Keratinocyte (primary cell): ENCODE results near the gene LUC7L3. TPM values are rescaled to one million over a fixed set of nuclear protein-coding genes. Genes with fewer than 3 reads are reported as not detected.

ENCODE experiments used
- DNase-seq: peaks from one replicate; pipeline ENCODE4 v3.0.0-alpha.2; 2011; ENCODE audit warnings: low read depth, missing footprints, low spot score
- FAIRE-seq: peaks from 2 replicates; lab custom pipeline; 2011; peaks lifted over from hg19 to GRCh38; lab: Jason Lieb, UNC
- H2AFZ ChIP-seq: 2 replicates; pipeline ENCODE4 v1.6.0; 2012; ENCODE audit warnings: low read length, control low read depth, inconsistent platforms; ENCODE audit not compliant: control insufficient read depth
- H3K27ac ChIP-seq: 2 replicates; pipeline ENCODE4 v1.5.1; 2011; ENCODE audit warnings: low read length; ENCODE audit not compliant: control insufficient read depth, insufficient read depth
- H3K27me3 ChIP-seq: 3 replicates; pipeline ENCODE4 v1.6.0; 2011; ENCODE audit warnings: low read length; ENCODE audit not compliant: control insufficient read depth, insufficient read depth; ENCODE audit errors: extremely low read depth
- H3K36me3 ChIP-seq, 2 experiments: 2 replicates in 1 of 2; 3 replicates in 1 of 2; pipeline ENCODE4 v1.5.1; 2011; ENCODE audit warnings: low read length in 2 of 2, mild to moderate bottlenecking in 1 of 2; ENCODE audit not compliant: control insufficient read depth in 2 of 2, insufficient read depth in 2 of 2; ENCODE audit errors: extremely low read depth in 1 of 2
- H3K4me1 ChIP-seq: 3 replicates; pipeline ENCODE4 v1.5.1; 2011; ENCODE audit warnings: low read length; ENCODE audit not compliant: control insufficient read depth, insufficient read depth; ENCODE audit errors: extremely low read depth
- H3K4me2 ChIP-seq: 3 replicates; pipeline ENCODE4 v1.6.0; 2011; ENCODE audit warnings: low read depth, low read length; ENCODE audit not compliant: control insufficient read depth, insufficient read depth; ENCODE audit errors: extremely low read depth
- H3K4me3 ChIP-seq, 3 experiments: fragments of 200-600 bp in 1 of 3; sonication (generic) in 1 of 3; 2 replicates in 2 of 3; 3 replicates in 1 of 3; pipeline ENCODE4 v1.5.1; 2011 to 2016; ENCODE audit warnings: low read length in 3 of 3, mild to moderate bottlenecking in 3 of 3, control low read depth in 2 of 3, inconsistent platforms in 1 of 3, low read depth in 1 of 3, mixed read lengths in 1 of 3, mixed run types in 1 of 3, moderate library complexity in 1 of 3; ENCODE audit not compliant: control insufficient read depth in 2 of 3, insufficient read depth in 2 of 3; ENCODE audit errors: extremely low read depth in 1 of 3
- H3K79me2 ChIP-seq: 2 replicates; pipeline ENCODE4 v1.6.0; 2012; ENCODE audit warnings: low read length; ENCODE audit not compliant: control insufficient read depth, insufficient read depth
- H3K9ac ChIP-seq: 3 replicates; pipeline ENCODE4 v1.6.0; 2011; ENCODE audit warnings: low read length; ENCODE audit not compliant: control insufficient read depth, insufficient read depth; ENCODE audit errors: extremely low read depth
- H3K9me1 ChIP-seq: 3 replicates; pipeline ENCODE4 v1.6.0; 2011; ENCODE audit warnings: low read length; ENCODE audit not compliant: control insufficient read depth, insufficient read depth; ENCODE audit errors: extremely low read depth
- H3K9me3 ChIP-seq: 2 replicates; pipeline ENCODE4 v1.5.1; 2012; ENCODE audit warnings: low read depth, low read length; ENCODE audit not compliant: control insufficient read depth
- H4K20me1 ChIP-seq: 3 replicates; pipeline ENCODE4 v1.6.0; 2011; ENCODE audit warnings: low read length; ENCODE audit not compliant: control insufficient read depth, insufficient read depth; ENCODE audit errors: extremely low read depth
- CTCF ChIP-seq, 3 experiments: IDR thresholded peaks in 1 of 3; conservative IDR thresholded peaks in 1 of 3; optimal IDR thresholded peaks in 1 of 3; 2 replicates in 2 of 3; 3 replicates in 1 of 3; pipeline versions ENCODE3 to v1.5.1; 2011; ENCODE audit warnings: low read length in 3 of 3, mild to moderate bottlenecking in 3 of 3, moderate library complexity in 2 of 3, control low read depth in 1 of 3, inconsistent platforms in 1 of 3; ENCODE audit not compliant: insufficient read depth in 2 of 3; ENCODE audit errors: extremely low read depth in 1 of 3
- EZH2 ChIP-seq: IDR thresholded peaks from one replicate; pipeline ENCODE4 v1.6.1; 2012; ENCODE audit warnings: inconsistent platforms, mild to moderate bottlenecking, low read length, moderate library complexity
- dilution Hi-C: fragments of 300-500 bp; cut with MboI; formaldehyde crosslinking; loops from one replicate; pipeline ENCODE4 v1.7.0; 2020; ENCODE audit warnings: low sequenced_read_pairs; ENCODE audit not compliant: extremely low pct_ligation_motif_present
- polyA plus RNA-seq, 5 experiments: library from polyadenylated mRNA; depleted of rRNA in 3 of 5; stranded (reverse) in 3 of 5; stranded (forward) in 1 of 5; unstranded in 1 of 5; fragments of >200 nt; gene quantifications; 1 replicate in 1 of 5; 2 replicates in 3 of 5; 3 replicates in 1 of 5; pipeline versions ENCODE4 v1.2.1 to v1.2.3, GENCODE V29; 2011 to 2012; ENCODE audit warnings: missing spikeins in 2 of 5, low read depth in 1 of 5, low replicate concordance in 1 of 5

Gene LUC7L3
- polyA plus RNA-seq, 1 donor (not counting 4 experiments of a cell fraction or from before 2014, with no cell fraction given): 92.4 TPM

- Histone ChIP-seq H3K27me3 (no peaks in the 10 kb centered on the region), H3K9me3 (no peaks in the 10 kb centered on the region), H3K27ac (no peak overlapping the region), H4K20me1 (no peaks in the 10 kb centered on the region), H3K4me2 (no peak overlapping the region), H3K36me3 (peaks cover 11 to 34% of the 10 kb centered on the region in 2 experiments), H3K9me1 (no peaks in the 10 kb centered on the region), H3K4me1 (peaks cover 21% of the 10 kb centered on the region), H3K4me3 (no peak overlapping the region), H3K79me2 (no peaks in the 10 kb centered on the region), H2AFZ (no peak overlapping the region), H3K9ac (no peak overlapping the region)
- DNase-seq (no peak), FAIRE-seq (no peak)
- dilution Hi-C loops: no loop called here
- TF ChIP-seq CTCF (optimal IDR thresholded peaks at IDR 0.05 in 1 of 3, IDR thresholded peaks at IDR 0.05 in 1 of 3, conservative IDR thresholded peaks at IDR 0.05 in 1 of 3; ENCODE audit: extremely low read depth in 1 of 3, insufficient read depth in 2 of 3, low read length in 3 of 3) (no peak), EZH2 (no peak)
Measured at GRCh38 chr17:50689956-50690886, 29.2 kb upstream of the LUC7L3 start.

GRCh38 chr17:50690887-50691549, 28.4 kb upstream of the LUC7L3 start:
- FAIRE-seq: no peak
- Histone ChIP-seq H3K9ac (no peak overlapping the region), H3K27me3 (no peaks in the 10 kb centered on the region), H3K27ac (no peak overlapping the region), H2AFZ (no peak overlapping the region), H3K4me3 (no peak overlapping the region), H3K4me2 (no peak overlapping the region), H4K20me1 (no peaks in the 10 kb centered on the region), H3K4me1 (peaks cover 19% of the 10 kb centered on the region), H3K36me3 (peaks cover 18 to 40% of the 10 kb centered on the region in 2 experiments), H3K9me3 (no peaks in the 10 kb centered on the region), H3K9me1 (no peaks in the 10 kb centered on the region), H3K79me2 (no peaks in the 10 kb centered on the region)
- no peak for TF ChIP-seq CTCF (optimal IDR thresholded peaks at IDR 0.05 in 1 of 3, IDR thresholded peaks at IDR 0.05 in 1 of 3, conservative IDR thresholded peaks at IDR 0.05 in 1 of 3; ENCODE audit: extremely low read depth in 1 of 3, insufficient read depth in 2 of 3, low read length in 3 of 3)
- DNase-seq: no peak
- dilution Hi-C loops: no loop called here
